Measurements from ENCODE around the gene LAD1. TPM values are rescaled to one million over a fixed set of nuclear protein-coding genes. Genes with fewer than 3 reads are reported as not detected.

The LAD1 gene
- polyA plus RNA-seq, 1 donor from 2014 or later = not detected

GRCh38 chr1:201394591-201394990 is 4.5 kb downstream of the LAD1 start:
- Histone ChIP-seq H2AFZ (ENCODE audit: low read depth, low read length) (no peak overlapping the region), H3K27ac (ENCODE audit: low read length) (no peak overlapping the region), H4K20me1 (ENCODE audit: insufficient read depth) (no peaks in the 10 kb centered on the region), H3K9ac (ENCODE audit: low read length) (no peak overlapping the region), H3F3A (ENCODE audit: insufficient read depth, low read length, poor library complexity, severe bottlenecking) (no peaks in the 10 kb centered on the region), H3K4me3 (ENCODE audit: low read length) (no peak overlapping the region), H3K36me3 (ENCODE audit: insufficient read depth, low read length) (no peaks in the 10 kb centered on the region), H3K79me2 (replicated peaks; ENCODE audit: insufficient read depth, low read length) (no peaks in the 10 kb centered on the region), H3K9me2 (ENCODE audit: insufficient read depth, low read length) (no peaks in the 10 kb centered on the region), H3K9me3 (ENCODE audit: low read length) (no peaks in the 10 kb centered on the region), H3K4me2 (ENCODE audit: low read length) (no peak overlapping the region), H3K27me3 (ENCODE audit: insufficient read depth, low read depth, low read length) (peaks cover 25% of the 10 kb centered on the region)
- TF ChIP-seq SMC3 (conservative IDR thresholded peaks at IDR 0.05; ENCODE audit: poor library complexity) (no peak), EZH2 (IDR thresholded peaks at IDR 0.05; ENCODE audit: borderline replicate concordance, insufficient read depth, low read length, poor library complexity, severe bottlenecking) (no peak), RAD21 (conservative IDR thresholded peaks at IDR 0.05) (no peak)

DNA sequence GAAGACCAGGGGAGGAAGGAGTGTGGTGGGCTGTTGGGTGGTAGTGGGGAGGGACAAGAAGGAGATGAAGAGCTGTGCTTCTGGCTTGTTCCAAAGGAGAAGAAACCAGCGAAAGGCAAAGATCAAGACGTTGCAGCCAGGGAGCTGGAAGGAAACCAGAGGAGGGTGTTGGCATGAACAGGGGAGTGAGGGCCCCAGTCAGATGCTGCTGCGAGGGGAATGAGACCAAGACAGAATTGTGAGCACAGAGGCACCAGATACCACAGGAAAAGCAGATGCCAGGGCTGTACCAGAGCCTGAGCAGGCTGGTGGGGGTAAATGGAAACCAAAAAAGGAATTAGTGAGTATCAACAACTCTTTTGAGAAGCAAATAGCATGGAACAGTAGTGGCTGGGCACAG is 6.0 kb downstream of the LAD1 start:
- Histone ChIP-seq H3K27ac (ENCODE audit: low read length) (no peak overlapping the region), H3K9ac (ENCODE audit: low read length) (no peak overlapping the region), H3K9me2 (ENCODE audit: insufficient read depth, low read length) (no peaks in the 10 kb centered on the region), H3K36me3 (ENCODE audit: insufficient read depth, low read length) (no peaks in the 10 kb centered on the region), H3K4me3 (ENCODE audit: low read length) (no peak overlapping the region), H3K9me3 (ENCODE audit: low read length) (no peaks in the 10 kb centered on the region), H3F3A (ENCODE audit: insufficient read depth, low read length, poor library complexity, severe bottlenecking) (no peaks in the 10 kb centered on the region), H3K4me2 (ENCODE audit: low read length) (no peak overlapping the region), H3K27me3 (ENCODE audit: insufficient read depth, low read depth, low read length) (peaks cover 10% of the 10 kb centered on the region), H2AFZ (ENCODE audit: low read depth, low read length) (no peak overlapping the region), H4K20me1 (ENCODE audit: insufficient read depth) (no peaks in the 10 kb centered on the region), H3K79me2 (replicated peaks; ENCODE audit: insufficient read depth, low read length) (no peaks in the 10 kb centered on the region)
- TF ChIP-seq, protein P1, sequence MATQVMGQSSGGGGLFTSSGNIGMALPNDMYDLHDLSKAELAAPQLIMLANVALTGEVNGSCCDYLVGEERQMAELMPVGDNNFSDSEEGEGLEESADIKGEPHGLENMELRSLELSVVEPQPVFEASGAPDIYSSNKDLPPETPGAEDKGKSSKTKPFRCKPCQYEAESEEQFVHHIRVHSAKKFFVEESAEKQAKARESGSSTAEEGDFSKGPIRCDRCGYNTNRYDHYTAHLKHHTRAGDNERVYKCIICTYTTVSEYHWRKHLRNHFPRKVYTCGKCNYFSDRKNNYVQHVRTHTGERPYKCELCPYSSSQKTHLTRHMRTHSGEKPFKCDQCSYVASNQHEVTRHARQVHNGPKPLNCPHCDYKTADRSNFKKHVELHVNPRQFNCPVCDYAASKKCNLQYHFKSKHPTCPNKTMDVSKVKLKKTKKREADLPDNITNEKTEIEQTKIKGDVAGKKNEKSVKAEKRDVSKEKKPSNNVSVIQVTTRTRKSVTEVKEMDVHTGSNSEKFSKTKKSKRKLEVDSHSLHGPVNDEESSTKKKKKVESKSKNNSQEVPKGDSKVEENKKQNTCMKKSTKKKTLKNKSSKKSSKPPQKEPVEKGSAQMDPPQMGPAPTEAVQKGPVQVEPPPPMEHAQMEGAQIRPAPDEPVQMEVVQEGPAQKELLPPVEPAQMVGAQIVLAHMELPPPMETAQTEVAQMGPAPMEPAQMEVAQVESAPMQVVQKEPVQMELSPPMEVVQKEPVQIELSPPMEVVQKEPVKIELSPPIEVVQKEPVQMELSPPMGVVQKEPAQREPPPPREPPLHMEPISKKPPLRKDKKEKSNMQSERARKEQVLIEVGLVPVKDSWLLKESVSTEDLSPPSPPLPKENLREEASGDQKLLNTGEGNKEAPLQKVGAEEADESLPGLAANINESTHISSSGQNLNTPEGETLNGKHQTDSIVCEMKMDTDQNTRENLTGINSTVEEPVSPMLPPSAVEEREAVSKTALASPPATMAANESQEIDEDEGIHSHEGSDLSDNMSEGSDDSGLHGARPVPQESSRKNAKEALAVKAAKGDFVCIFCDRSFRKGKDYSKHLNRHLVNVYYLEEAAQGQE (IDR thresholded peaks at IDR 0.05; ENCODE audit: borderline replicate concordance) = no peak
- TF ChIP-seq POLR2AphosphoS5 (IDR thresholded peaks at IDR 0.05) (no peak), EP300 (conservative IDR thresholded peaks at IDR 0.05; ENCODE audit: poor library complexity, severe bottlenecking) (no peak), TAF1 (IDR thresholded peaks at IDR 0.05; ENCODE audit: low read depth) (no peak), EZH2 (IDR thresholded peaks at IDR 0.05; ENCODE audit: borderline replicate concordance, insufficient read depth, low read length, poor library complexity, severe bottlenecking) (no peak), SMC3 (conservative IDR thresholded peaks at IDR 0.05; ENCODE audit: poor library complexity) (no peak), MXI1 (conservative IDR thresholded peaks at IDR 0.05; ENCODE audit: poor library complexity, severe bottlenecking) (no peak), RAD21 (conservative IDR thresholded peaks at IDR 0.05) (no peak)
- TF ChIP-seq, protein P2, sequence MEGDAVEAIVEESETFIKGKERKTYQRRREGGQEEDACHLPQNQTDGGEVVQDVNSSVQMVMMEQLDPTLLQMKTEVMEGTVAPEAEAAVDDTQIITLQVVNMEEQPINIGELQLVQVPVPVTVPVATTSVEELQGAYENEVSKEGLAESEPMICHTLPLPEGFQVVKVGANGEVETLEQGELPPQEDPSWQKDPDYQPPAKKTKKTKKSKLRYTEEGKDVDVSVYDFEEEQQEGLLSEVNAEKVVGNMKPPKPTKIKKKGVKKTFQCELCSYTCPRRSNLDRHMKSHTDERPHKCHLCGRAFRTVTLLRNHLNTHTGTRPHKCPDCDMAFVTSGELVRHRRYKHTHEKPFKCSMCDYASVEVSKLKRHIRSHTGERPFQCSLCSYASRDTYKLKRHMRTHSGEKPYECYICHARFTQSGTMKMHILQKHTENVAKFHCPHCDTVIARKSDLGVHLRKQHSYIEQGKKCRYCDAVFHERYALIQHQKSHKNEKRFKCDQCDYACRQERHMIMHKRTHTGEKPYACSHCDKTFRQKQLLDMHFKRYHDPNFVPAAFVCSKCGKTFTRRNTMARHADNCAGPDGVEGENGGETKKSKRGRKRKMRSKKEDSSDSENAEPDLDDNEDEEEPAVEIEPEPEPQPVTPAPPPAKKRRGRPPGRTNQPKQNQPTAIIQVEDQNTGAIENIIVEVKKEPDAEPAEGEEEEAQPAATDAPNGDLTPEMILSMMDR (IDR thresholded peaks at IDR 0.05; ENCODE audit: poor library complexity, severe bottlenecking) = no peak

Data from neural cell (in vitro differentiated cells).